OCI-LY1 (cell line): ENCODE results near the gene DAZAP1.

Experiments used
- H2AFZ ChIP-seq: fragments of 200-600 bp; sonication (generic), shearing (Covaris generic); 2 replicates; pipeline ENCODE4 v1.6.0; 2014; ENCODE audit warnings: antibody characterized with exemption, mild to moderate bottlenecking, low read length
- H3F3A ChIP-seq: fragments of 200-600 bp; sonication (generic), shearing (Covaris generic); 2 replicates; pipeline ENCODE4 v1.6.0; 2014; ENCODE audit warnings: mild to moderate bottlenecking, antibody characterized with exemption, low read length, moderate library complexity; ENCODE audit not compliant: insufficient read depth
- H3K27ac ChIP-seq: fragments of 200-600 bp; sonication (generic); 2 replicates; pipeline ENCODE4 v1.5.1; 2014; ENCODE audit warnings: low read length, mixed run types, mild to moderate bottlenecking, low read depth; ENCODE audit not compliant: poor library complexity, severe bottlenecking
- H3K27me3 ChIP-seq: fragments of 200-600 bp; sonication (generic); 2 replicates; pipeline ENCODE4 v1.6.0; 2014; ENCODE audit warnings: antibody characterized with exemption, mild to moderate bottlenecking, low read length, moderate library complexity; ENCODE audit not compliant: insufficient read depth
- H3K36me3 ChIP-seq: fragments of 200-600 bp; sonication (generic); 2 replicates; pipeline ENCODE4 v1.6.1; 2014; ENCODE audit warnings: mild to moderate bottlenecking, antibody characterized with exemption, low read length, moderate library complexity, mixed read lengths; ENCODE audit not compliant: insufficient read depth
- H3K4me1 ChIP-seq: fragments of 200-600 bp; sonication (generic); 2 replicates; pipeline ENCODE4 v1.5.1; 2014; ENCODE audit warnings: mild to moderate bottlenecking, low read length, moderate library complexity; ENCODE audit not compliant: insufficient read depth, severe bottlenecking
- H3K4me2 ChIP-seq: fragments of 200-600 bp; sonication (generic), shearing (Covaris generic); 2 replicates; pipeline ENCODE4 v1.6.1; 2014; ENCODE audit warnings: low read length
- H3K4me3 ChIP-seq: fragments of 200-600 bp; sonication (generic); 2 replicates; pipeline ENCODE4 v1.5.1; 2014; ENCODE audit warnings: low read length, low read depth, mild to moderate bottlenecking, mixed read lengths; ENCODE audit not compliant: poor library complexity, severe bottlenecking
- H3K79me2 ChIP-seq: fragments of 200-600 bp; shearing (Covaris generic); 2 replicates; pipeline ENCODE4 v1.6.1; 2016; ENCODE audit warnings: mixed run types, low read length, mixed read lengths; ENCODE audit not compliant: insufficient read depth
- H3K9ac ChIP-seq: fragments of 200-600 bp; sonication (generic), shearing (Covaris generic); 2 replicates; pipeline ENCODE4 v1.6.1; 2014; ENCODE audit warnings: mild to moderate bottlenecking, low read length, mixed read lengths
- H3K9me2 ChIP-seq: fragments of 200-600 bp; sonication (generic), shearing (Covaris generic); 2 replicates; pipeline ENCODE4 v1.6.1; 2014; ENCODE audit warnings: low read depth, mild to moderate bottlenecking, low read length, mixed read lengths
- H3K9me3 ChIP-seq: fragments of 200-600 bp; shearing (Covaris generic); 2 replicates; pipeline ENCODE4 v1.6.1; 2014; ENCODE audit warnings: low read length, mixed read lengths
- H4K20me1 ChIP-seq: fragments of 200-600 bp; sonication (generic), shearing (Covaris generic); 2 replicates; pipeline ENCODE4 v1.6.0; 2016; ENCODE audit warnings: mild to moderate bottlenecking, low read length; ENCODE audit not compliant: insufficient read depth
- EZH2 ChIP-seq: fragments of 200-600 bp; sonication (generic), shearing (Covaris generic); IDR thresholded peaks from 2 replicates; pipeline ENCODE4 v1.8.0; 2017; ENCODE audit warnings: borderline replicate concordance, mixed run types, mild to moderate bottlenecking, antibody characterized with exemption, low read length, moderate library complexity, mixed read lengths
- TF ChIP-seq, protein P1 (sequence below): fragments of 200-600 bp; sonication (generic), shearing (Covaris generic); IDR thresholded peaks from 2 replicates; pipeline ENCODE4 v1.5.1; 2017; ENCODE audit warnings: mild to moderate bottlenecking, antibody characterized with exemption, low read length, moderate library complexity, mixed read lengths

DAZAP1 gene

DNA sequence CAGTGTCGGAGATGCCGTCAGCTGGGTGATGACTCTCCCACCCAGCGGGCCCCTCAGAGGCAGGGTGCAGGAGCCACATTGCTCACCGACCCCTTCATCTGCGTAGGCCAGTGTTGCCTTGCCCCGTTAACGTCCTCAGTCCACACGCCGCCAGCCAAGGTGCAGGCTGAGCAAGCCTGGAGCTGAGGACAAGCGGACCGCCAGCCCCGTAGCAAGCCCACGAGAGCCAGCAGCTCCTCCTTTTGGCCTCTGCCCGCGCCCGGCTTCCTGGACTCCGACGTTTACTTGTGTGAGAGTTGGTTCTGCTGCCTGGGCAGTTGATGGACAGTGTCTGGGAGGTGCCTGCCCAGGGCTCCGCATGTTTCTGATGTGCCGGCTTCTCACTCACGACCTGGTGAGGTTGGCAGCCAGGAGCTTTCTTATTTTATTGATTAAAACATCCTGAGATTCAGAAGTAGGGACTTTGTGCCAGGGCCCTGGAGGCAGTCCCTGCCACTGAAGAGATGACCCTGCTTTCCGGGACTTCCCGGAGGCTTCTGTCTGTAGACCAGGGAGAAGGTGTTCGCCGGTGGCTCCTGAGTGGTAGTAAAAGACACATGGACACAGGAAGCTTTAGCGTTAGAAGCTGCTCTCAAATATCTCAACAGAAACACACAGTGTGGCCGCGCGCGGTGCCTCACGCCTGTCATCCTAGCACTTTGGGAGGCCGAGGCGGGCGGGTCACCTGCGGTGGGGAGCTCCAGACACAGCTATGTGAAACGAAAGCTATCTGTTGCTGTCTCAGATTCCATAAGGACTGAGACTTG is 5.8 kb downstream of the DAZAP1 start:
- no peaks in the 10 kb centered on the region for H3F3A ChIP-seq
- H3K4me3 ChIP-seq = no peak overlapping the region
- no peak overlapping the region for H3K9ac ChIP-seq
- TF ChIP-seq EZH2 = no peak
- TF ChIP-seq, protein P1, sequence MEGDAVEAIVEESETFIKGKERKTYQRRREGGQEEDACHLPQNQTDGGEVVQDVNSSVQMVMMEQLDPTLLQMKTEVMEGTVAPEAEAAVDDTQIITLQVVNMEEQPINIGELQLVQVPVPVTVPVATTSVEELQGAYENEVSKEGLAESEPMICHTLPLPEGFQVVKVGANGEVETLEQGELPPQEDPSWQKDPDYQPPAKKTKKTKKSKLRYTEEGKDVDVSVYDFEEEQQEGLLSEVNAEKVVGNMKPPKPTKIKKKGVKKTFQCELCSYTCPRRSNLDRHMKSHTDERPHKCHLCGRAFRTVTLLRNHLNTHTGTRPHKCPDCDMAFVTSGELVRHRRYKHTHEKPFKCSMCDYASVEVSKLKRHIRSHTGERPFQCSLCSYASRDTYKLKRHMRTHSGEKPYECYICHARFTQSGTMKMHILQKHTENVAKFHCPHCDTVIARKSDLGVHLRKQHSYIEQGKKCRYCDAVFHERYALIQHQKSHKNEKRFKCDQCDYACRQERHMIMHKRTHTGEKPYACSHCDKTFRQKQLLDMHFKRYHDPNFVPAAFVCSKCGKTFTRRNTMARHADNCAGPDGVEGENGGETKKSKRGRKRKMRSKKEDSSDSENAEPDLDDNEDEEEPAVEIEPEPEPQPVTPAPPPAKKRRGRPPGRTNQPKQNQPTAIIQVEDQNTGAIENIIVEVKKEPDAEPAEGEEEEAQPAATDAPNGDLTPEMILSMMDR = no peak
- H3K4me1 ChIP-seq = peaks cover 37% of the 10 kb centered on the region
- H3K36me3 ChIP-seq = peaks cover 80% of the 10 kb centered on the region
- no peak overlapping the region for H3K4me2 ChIP-seq
- no peaks in the 10 kb centered on the region for H3K9me2 ChIP-seq
- peaks cover 99% of the 10 kb centered on the region for H3K79me2 ChIP-seq
- no peak overlapping the region for H2AFZ ChIP-seq
- H3K27me3 ChIP-seq = no peaks in the 10 kb centered on the region
- no peaks in the 10 kb centered on the region for H3K9me3 ChIP-seq
- no peaks in the 10 kb centered on the region for H4K20me1 ChIP-seq
- no peak overlapping the region for H3K27ac ChIP-seq

- H3K9ac ChIP-seq = no peak overlapping the region
- H3K4me3 ChIP-seq = no peak overlapping the region
Observed at GRCh38 chr19:1416014-1416841, 8.8 kb downstream of the DAZAP1 start.

DNA sequence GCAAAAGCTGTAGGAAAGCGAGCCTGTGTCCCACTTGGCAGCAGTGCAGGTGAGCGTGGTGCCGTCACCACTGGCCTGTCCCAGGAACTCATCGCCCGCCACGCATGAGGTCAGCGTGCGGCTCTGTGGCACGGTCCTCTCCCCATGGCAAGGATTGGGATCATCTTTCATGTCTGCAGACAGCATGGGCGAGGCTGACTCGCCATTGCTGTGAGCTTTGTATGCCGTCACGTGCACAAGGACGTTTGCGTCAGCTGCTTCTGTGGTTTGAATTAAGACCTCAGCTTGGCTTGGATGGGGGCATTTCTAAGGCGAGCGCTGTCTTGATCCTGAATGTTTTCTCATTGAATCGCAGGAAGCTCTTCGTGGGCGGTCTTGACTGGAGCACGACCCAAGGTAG is 9.8 kb downstream of the DAZAP1 start:
- H2AFZ ChIP-seq = no peak overlapping the region
- no peak for TF ChIP-seq EZH2
- TF ChIP-seq, protein P1 = no peak
- no peaks in the 10 kb centered on the region for H3K27me3 ChIP-seq
- no peaks in the 10 kb centered on the region for H4K20me1 ChIP-seq
- H3K9me2 ChIP-seq = no peaks in the 10 kb centered on the region
- no peak overlapping the region for H3K9ac ChIP-seq
- peaks cover 69% of the 10 kb centered on the region for H3K79me2 ChIP-seq
- H3F3A ChIP-seq = no peaks in the 10 kb centered on the region
- H3K4me3 ChIP-seq = no peak overlapping the region
- no peak overlapping the region for H3K27ac ChIP-seq
- no peaks in the 10 kb centered on the region for H3K9me3 ChIP-seq
- H3K4me2 ChIP-seq = no peak overlapping the region
- H3K4me1 ChIP-seq = peaks cover 8% of the 10 kb centered on the region
- H3K36me3 ChIP-seq = peaks cover 82% of the 10 kb centered on the region

More at GRCh38 chr19:1416014-1416841, 8.8 kb downstream of the DAZAP1 start:
- no peaks in the 10 kb centered on the region for H3K27me3 ChIP-seq
- H3K27ac ChIP-seq = no peak overlapping the region
- peaks cover 14% of the 10 kb centered on the region for H3K4me1 ChIP-seq
- no peak overlapping the region for H3K4me2 ChIP-seq
- no peaks in the 10 kb centered on the region for H3K9me3 ChIP-seq
- no peaks in the 10 kb centered on the region for H3K9me2 ChIP-seq
- H4K20me1 ChIP-seq = no peaks in the 10 kb centered on the region
- no peaks in the 10 kb centered on the region for H3F3A ChIP-seq
- peaks cover 82% of the 10 kb centered on the region for H3K36me3 ChIP-seq
- H3K79me2 ChIP-seq = peaks cover 78% of the 10 kb centered on the region
- H2AFZ ChIP-seq = no peak overlapping the region
- TF ChIP-seq, protein P1 = no peak
- no peak for TF ChIP-seq EZH2
